SU-DHL-6 (cell line): ENCODE results near the gene MCTP1.

Experiments
- H2AFZ ChIP-seq: fragments of 200-600 bp; sonication (generic); 2 replicates; pipeline ENCODE4 v1.6.1; 2014; ENCODE audit warnings: low read depth, mild to moderate bottlenecking, moderate library complexity, mixed read lengths, antibody characterized with exemption, low read length; ENCODE audit not compliant: severe bottlenecking
- H3F3A ChIP-seq: fragments of 200-600 bp; shearing (Covaris generic); 2 replicates; pipeline ENCODE4 v1.6.0; 2016; ENCODE audit warnings: antibody characterized with exemption, mild to moderate bottlenecking; ENCODE audit not compliant: insufficient read depth
- H3K27ac ChIP-seq: fragments of 200-600 bp; sonication (generic); 2 replicates; pipeline ENCODE4 v1.5.1; 2016; ENCODE audit warnings: low read depth, mild to moderate bottlenecking, low read length, moderate library complexity, mixed read lengths
- H3K27me3 ChIP-seq: fragments of 200-600 bp; sonication (generic), shearing (Covaris generic); 2 replicates; pipeline ENCODE4 v1.6.0; 2014; ENCODE audit warnings: mild to moderate bottlenecking, low read length
- H3K36me3 ChIP-seq: fragments of 200-600 bp; sonication (generic); 2 replicates; pipeline ENCODE4 v1.6.1; 2014; ENCODE audit warnings: mild to moderate bottlenecking, low read length, mixed read lengths
- H3K4me2 ChIP-seq: fragments of 300-600, 200-600 bp; shearing (Covaris generic), sonication (generic); 2 replicates; pipeline ENCODE4 v1.6.0; 2014; ENCODE audit warnings: low read length, low read depth, mild to moderate bottlenecking; ENCODE audit not compliant: poor library complexity, severe bottlenecking
- H3K4me3 ChIP-seq: fragments of 200-600 bp; sonication (generic); 2 replicates; pipeline ENCODE4 v1.5.1; 2014; ENCODE audit warnings: antibody characterized with exemption, low read length, mild to moderate bottlenecking, mixed read lengths; ENCODE audit not compliant: insufficient read depth, poor library complexity, severe bottlenecking
- H3K79me2 ChIP-seq: fragments of 200-600 bp; sonication (generic); 2 replicates; pipeline ENCODE4 v1.6.1; 2014; ENCODE audit warnings: mild to moderate bottlenecking, low read length, moderate library complexity; ENCODE audit not compliant: insufficient read depth
- H3K9ac ChIP-seq: fragments of 200-600 bp; sonication (generic); 2 replicates; pipeline ENCODE4 v1.7.0; 2014; ENCODE audit warnings: mild to moderate bottlenecking, low read length
- H3K9me2 ChIP-seq: fragments of 200-600 bp; sonication (generic); replicated peaks from 2 replicates; pipeline ENCODE4 v1.6.1; 2014; ENCODE audit warnings: low read length; ENCODE audit not compliant: insufficient read depth
- H3K9me3 ChIP-seq: fragments of 200-600 bp; sonication (generic); 2 replicates; pipeline ENCODE4 v1.6.1; 2014; ENCODE audit warnings: low read length, mixed read lengths; ENCODE audit not compliant: insufficient read depth
- H4K20me1 ChIP-seq: fragments of 200-600 bp; sonication (generic); 2 replicates; pipeline ENCODE4 v1.6.1; 2014; ENCODE audit warnings: low read depth, mild to moderate bottlenecking, antibody characterized with exemption, low read length, moderate library complexity, mixed read lengths
- EZH2phosphoT487 ChIP-seq: fragments of 200-600 bp; sonication (generic), shearing (Covaris generic); conservative IDR thresholded peaks from 2 replicates; pipeline ENCODE4 v1.6.1; 2018; ENCODE audit warnings: mild to moderate bottlenecking, antibody characterized with exemption, low read length, moderate library complexity, mixed read lengths
- TF ChIP-seq, protein P1 (sequence below): fragments of 200-600 bp; sonication (generic); IDR thresholded peaks from one replicate; pipeline ENCODE4 v1.5.1; 2017; ENCODE audit warnings: antibody characterized with exemption, mild to moderate bottlenecking, low read length, moderate library complexity; ENCODE audit not compliant: insufficient read depth, poor library complexity, severe bottlenecking

The MCTP1 gene

DNA sequence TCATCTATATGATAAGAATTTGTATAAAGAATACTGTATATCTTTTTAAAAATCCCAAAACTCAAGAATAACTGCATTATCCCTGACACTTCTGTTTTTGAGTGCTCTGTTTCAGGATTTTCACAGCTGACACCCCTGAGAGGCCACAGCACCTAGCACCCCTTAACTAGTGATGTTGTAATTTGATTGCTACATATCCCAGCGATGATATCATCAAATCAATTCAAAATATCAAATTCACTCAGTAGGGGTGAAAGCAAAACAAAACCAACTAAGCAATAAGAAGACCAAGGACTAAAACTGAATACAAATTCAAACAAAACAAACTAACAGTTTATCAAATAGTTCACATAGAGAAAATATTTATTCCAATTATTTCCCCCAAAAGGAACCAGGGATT, 184.3 kb downstream of the MCTP1 start:
- no peak overlapping the region for H3K9ac ChIP-seq
- H3K36me3 ChIP-seq, result no peaks in the 10 kb centered on the region
- no peaks in the 10 kb centered on the region for H4K20me1 ChIP-seq
- H3K27ac ChIP-seq, result no peak overlapping the region
- TF ChIP-seq, protein P1, sequence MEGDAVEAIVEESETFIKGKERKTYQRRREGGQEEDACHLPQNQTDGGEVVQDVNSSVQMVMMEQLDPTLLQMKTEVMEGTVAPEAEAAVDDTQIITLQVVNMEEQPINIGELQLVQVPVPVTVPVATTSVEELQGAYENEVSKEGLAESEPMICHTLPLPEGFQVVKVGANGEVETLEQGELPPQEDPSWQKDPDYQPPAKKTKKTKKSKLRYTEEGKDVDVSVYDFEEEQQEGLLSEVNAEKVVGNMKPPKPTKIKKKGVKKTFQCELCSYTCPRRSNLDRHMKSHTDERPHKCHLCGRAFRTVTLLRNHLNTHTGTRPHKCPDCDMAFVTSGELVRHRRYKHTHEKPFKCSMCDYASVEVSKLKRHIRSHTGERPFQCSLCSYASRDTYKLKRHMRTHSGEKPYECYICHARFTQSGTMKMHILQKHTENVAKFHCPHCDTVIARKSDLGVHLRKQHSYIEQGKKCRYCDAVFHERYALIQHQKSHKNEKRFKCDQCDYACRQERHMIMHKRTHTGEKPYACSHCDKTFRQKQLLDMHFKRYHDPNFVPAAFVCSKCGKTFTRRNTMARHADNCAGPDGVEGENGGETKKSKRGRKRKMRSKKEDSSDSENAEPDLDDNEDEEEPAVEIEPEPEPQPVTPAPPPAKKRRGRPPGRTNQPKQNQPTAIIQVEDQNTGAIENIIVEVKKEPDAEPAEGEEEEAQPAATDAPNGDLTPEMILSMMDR, result no peak
- no peaks in the 10 kb centered on the region for H3K27me3 ChIP-seq
- H3K4me2 ChIP-seq, result no peak overlapping the region
- no peaks in the 10 kb centered on the region for H3F3A ChIP-seq
- no peak overlapping the region for H3K4me3 ChIP-seq
- H3K9me3 ChIP-seq, result no peaks in the 10 kb centered on the region
- H2AFZ ChIP-seq, result no peak overlapping the region
- H3K9me2 ChIP-seq, result no peaks in the 10 kb centered on the region
- no peaks in the 10 kb centered on the region for H3K79me2 ChIP-seq

- Histone ChIP-seq H3K4me2 (no peak overlapping the region), H3K27ac (no peak overlapping the region), H3K4me3 (no peak overlapping the region), H3K27me3 (no peaks in the 10 kb centered on the region), H3K9me2 (no peaks in the 10 kb centered on the region), H3K9me3 (no peaks in the 10 kb centered on the region), H3K9ac (no peak overlapping the region), H3K79me2 (no peaks in the 10 kb centered on the region), H3K36me3 (no peaks in the 10 kb centered on the region), H3F3A (no peaks in the 10 kb centered on the region), H4K20me1 (no peaks in the 10 kb centered on the region), H2AFZ (no peak overlapping the region)
- TF ChIP-seq, protein P1, result no peak
- no peak for TF ChIP-seq EZH2phosphoT487
Observed at GRCh38 chr5:95098012-95098411, 186.9 kb downstream of the MCTP1 start.

- no peaks in the 10 kb centered on the region for H3K9me2 ChIP-seq
- no peak overlapping the region for H3K4me3 ChIP-seq
- H3K4me2 ChIP-seq, result no peak overlapping the region
- no peaks in the 10 kb centered on the region for H3K9me3 ChIP-seq
- no peak overlapping the region for H3K9ac ChIP-seq
- no peaks in the 10 kb centered on the region for H4K20me1 ChIP-seq
- H2AFZ ChIP-seq, result no peak overlapping the region
- no peaks in the 10 kb centered on the region for H3K79me2 ChIP-seq
- no peaks in the 10 kb centered on the region for H3K27me3 ChIP-seq
- H3K27ac ChIP-seq, result no peak overlapping the region
- no peaks in the 10 kb centered on the region for H3F3A ChIP-seq
- no peak for TF ChIP-seq EZH2phosphoT487
- TF ChIP-seq, protein P1, result no peak
- no peaks in the 10 kb centered on the region for H3K36me3 ChIP-seq
Observed at GRCh38 chr5:95093211-95093610, 191.7 kb downstream of the MCTP1 start.

DNA sequence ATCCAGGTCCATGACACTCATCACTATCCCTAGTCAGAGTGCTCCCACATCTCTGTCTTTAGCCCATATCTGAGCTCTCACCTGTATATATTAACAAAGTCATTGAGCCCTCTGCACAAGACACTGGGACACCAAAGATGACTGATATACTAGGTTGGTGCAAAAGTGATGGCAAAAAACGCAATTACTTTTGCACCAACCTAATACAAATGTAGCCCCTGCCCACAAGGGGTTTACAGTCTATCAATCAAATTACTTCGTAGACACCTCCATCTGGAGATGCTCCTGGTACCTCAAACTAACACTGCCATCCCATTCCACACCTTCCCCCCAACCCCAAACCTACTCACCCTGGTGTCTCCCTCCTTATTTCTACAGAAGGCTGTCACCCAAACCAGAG, 194.1 kb downstream of the MCTP1 start:
- H3K4me3 ChIP-seq, result no peak overlapping the region
- no peaks in the 10 kb centered on the region for H3F3A ChIP-seq
- H3K4me2 ChIP-seq, result no peak overlapping the region
- H3K27ac ChIP-seq, result no peak overlapping the region
- no peak overlapping the region for H3K9ac ChIP-seq
- no peak overlapping the region for H2AFZ ChIP-seq
- H3K9me3 ChIP-seq, result no peaks in the 10 kb centered on the region
- TF ChIP-seq, protein P1, result no peak
- no peak for TF ChIP-seq EZH2phosphoT487
- H3K9me2 ChIP-seq, result no peaks in the 10 kb centered on the region
- H3K27me3 ChIP-seq, result no peaks in the 10 kb centered on the region
- H4K20me1 ChIP-seq, result no peaks in the 10 kb centered on the region
- no peaks in the 10 kb centered on the region for H3K79me2 ChIP-seq
- no peaks in the 10 kb centered on the region for H3K36me3 ChIP-seq
